ENCODE results near the gene PNLIPRP2.

DNA sequence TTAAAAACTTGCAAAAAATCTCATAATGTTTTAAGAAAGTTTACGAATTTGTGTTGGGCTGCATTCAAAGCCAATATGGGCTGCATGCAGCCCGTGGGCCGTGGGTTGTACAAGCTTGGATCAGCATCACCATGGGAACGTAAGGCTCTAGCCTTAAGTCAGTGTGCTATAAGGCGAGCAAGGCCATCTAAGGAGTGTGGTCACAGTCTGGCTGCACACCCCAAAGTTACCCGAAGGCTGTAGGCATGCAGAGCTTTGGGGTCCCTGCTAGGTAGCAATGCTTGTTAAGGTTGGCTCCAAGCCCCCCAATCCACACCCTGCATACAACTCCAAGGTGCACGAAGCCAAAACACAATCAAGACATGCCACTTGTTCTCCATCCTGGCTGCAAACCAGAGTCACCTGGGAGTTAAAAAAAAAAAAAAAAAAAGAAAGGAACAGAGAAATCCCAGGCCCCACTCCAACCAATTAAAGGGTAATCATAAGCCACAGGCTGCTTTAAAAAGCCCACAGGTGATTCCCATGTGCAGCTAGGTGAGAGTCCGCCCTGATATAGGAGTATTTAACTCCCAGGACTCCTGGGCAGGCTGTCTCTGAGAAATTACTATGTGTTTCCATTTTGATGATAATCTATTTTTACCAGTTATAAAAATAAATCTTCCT is 8.5 kb upstream of the PNLIPRP2 start:
- TF ChIP-seq, protein P1, sequence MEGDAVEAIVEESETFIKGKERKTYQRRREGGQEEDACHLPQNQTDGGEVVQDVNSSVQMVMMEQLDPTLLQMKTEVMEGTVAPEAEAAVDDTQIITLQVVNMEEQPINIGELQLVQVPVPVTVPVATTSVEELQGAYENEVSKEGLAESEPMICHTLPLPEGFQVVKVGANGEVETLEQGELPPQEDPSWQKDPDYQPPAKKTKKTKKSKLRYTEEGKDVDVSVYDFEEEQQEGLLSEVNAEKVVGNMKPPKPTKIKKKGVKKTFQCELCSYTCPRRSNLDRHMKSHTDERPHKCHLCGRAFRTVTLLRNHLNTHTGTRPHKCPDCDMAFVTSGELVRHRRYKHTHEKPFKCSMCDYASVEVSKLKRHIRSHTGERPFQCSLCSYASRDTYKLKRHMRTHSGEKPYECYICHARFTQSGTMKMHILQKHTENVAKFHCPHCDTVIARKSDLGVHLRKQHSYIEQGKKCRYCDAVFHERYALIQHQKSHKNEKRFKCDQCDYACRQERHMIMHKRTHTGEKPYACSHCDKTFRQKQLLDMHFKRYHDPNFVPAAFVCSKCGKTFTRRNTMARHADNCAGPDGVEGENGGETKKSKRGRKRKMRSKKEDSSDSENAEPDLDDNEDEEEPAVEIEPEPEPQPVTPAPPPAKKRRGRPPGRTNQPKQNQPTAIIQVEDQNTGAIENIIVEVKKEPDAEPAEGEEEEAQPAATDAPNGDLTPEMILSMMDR (conservative IDR thresholded peaks at IDR 0.05), result no peak
- TF ChIP-seq ZFX (IDR thresholded peaks at IDR 0.05), result no peak
